Stimulated activated naive B cell treated with anti-CD40 and anti-IgM and Interleukin-4, amounts not matched to agents 10 μg/mL and 1 μg/mL and 100 μg/mL, for 72 hours (primary cell): ENCODE results near the gene DCLRE1A.
"Not testable (repeated sequence)": the region's sequence is repeated elsewhere in the genome, so short reads cannot be mapped to it uniquely, and the experiment has no call there.

ENCODE experiments used
- ATAC-seq, 2 donors: fragments of 150-1000 bp; cut with Tn5 transposase; replicated peaks; 2 replicates each; pipeline ENCODE4 v1.10.0; 2021; ENCODE audit warnings: moderate library complexity in 1 of 2
- DNase-seq: peaks from one replicate; pipeline ENCODE4 v3.0.0; 2021
- H3K27ac Mint-ChIP-seq: one replicate; pipeline ENCODE4 v1.8.0; 2022; ENCODE audit warnings: mild to moderate bottlenecking, mixed read lengths
- H3K27me3 Mint-ChIP-seq, 2 donors: one replicate each; pipeline ENCODE4 v1.8.0; 2022; ENCODE audit warnings: mixed read lengths in 2 of 2
- H3K36me3 Mint-ChIP-seq, 2 donors: one replicate each; pipeline ENCODE4 v1.8.0; 2022; ENCODE audit warnings: mixed read lengths in 2 of 2, mild to moderate bottlenecking in 1 of 2
- H3K4me1 Mint-ChIP-seq, 2 donors: one replicate each; pipeline ENCODE4 v1.8.0; 2022; ENCODE audit warnings: mixed read lengths in 2 of 2, mild to moderate bottlenecking in 1 of 2
- H3K4me3 Mint-ChIP-seq, 2 donors: one replicate each; pipeline ENCODE4 v1.8.0; 2022; ENCODE audit warnings: mild to moderate bottlenecking in 2 of 2, mixed read lengths in 2 of 2, moderate library complexity in 1 of 2
- H3K9me3 Mint-ChIP-seq, 2 donors: one replicate each; pipeline ENCODE4 v1.8.0; 2022; ENCODE audit warnings: mixed read lengths in 2 of 2, mild to moderate bottlenecking in 1 of 2

Gene DCLRE1A

GRCh38 chr10:113846036-113846435 lies 7.8 kb downstream of the DCLRE1A start:
- Mint-ChIP-seq H3K4me3 (no peak overlapping the region), H3K27ac (no peak overlapping the region), H3K27me3 (no peaks in the 10 kb centered on the region), H3K4me1 (peaks cover 7 to 20% of the 10 kb centered on the region in 2 donors), H3K9me3 (no peaks in the 10 kb centered on the region), H3K36me3 (peaks cover 18 to 30% of the 10 kb centered on the region in 2 donors)
- no peak for DNase-seq
- no peak for ATAC-seq

- Mint-ChIP-seq H3K4me3 (no peak overlapping the region), H3K36me3 (peaks cover 27 to 36% of the 10 kb centered on the region in 2 donors), H3K4me1 (peaks cover 7 to 15% of the 10 kb centered on the region in 2 donors), H3K9me3 (no peaks in the 10 kb centered on the region), H3K27ac (no peak overlapping the region), H3K27me3 (no peaks in the 10 kb centered on the region)
- ATAC-seq (no peak), DNase-seq (no peak)
These were observed 9.9 kb downstream of the DCLRE1A start for GRCh38 chr10:113843972-113844485.

GRCh38 chr10:113842171-113842570 lies 11.7 kb downstream of the DCLRE1A start:
- Mint-ChIP-seq H3K27ac (no peak overlapping the region), H3K9me3 (no peaks in the 10 kb centered on the region), H3K4me3 (no peak overlapping the region), H3K27me3 (no peaks in the 10 kb centered on the region), H3K4me1 (peaks cover 4 to 13% of the 10 kb centered on the region in 2 donors), H3K36me3 (peaks cover 23 to 30% of the 10 kb centered on the region in 2 donors)
- no peak for ATAC-seq
- DNase-seq = no peak

GRCh38 chr10:113828567-113828966 lies 25.3 kb downstream of the DCLRE1A start:
- ATAC-seq = peak in 1 of 2 donors; percentile 57
- H3K36me3 Mint-ChIP-seq, H3K27ac Mint-ChIP-seq, H3K27me3 Mint-ChIP-seq, H3K4me1 Mint-ChIP-seq, H3K4me3 Mint-ChIP-seq, H3K9me3 Mint-ChIP-seq, DNase-seq: not testable (repeated sequence)

- no peak for DNase-seq
- H3K27me3 Mint-ChIP-seq = peaks cover 0 to 5% of the 10 kb centered on the region in 2 donors
- peaks cover 3 to 5% of the 10 kb centered on the region in 2 donors for H3K9me3 Mint-ChIP-seq
- H3K27ac Mint-ChIP-seq = no peak overlapping the region
- no peak for ATAC-seq
- H3K4me1 Mint-ChIP-seq = peaks cover 0 to 2% of the 10 kb centered on the region in 2 donors
- H3K4me3 Mint-ChIP-seq = no peak overlapping the region
- no peaks in the 10 kb centered on the region for H3K36me3 Mint-ChIP-seq
These were observed 28.1 kb downstream of the DCLRE1A start for GRCh38 chr10:113825791-113826190.

- Mint-ChIP-seq H3K27me3 (peaks cover 0 to 8% of the 10 kb centered on the region in 2 donors), H3K4me3 (no peak overlapping the region), H3K36me3 (no peaks in the 10 kb centered on the region), H3K9me3 (peaks cover 0 to 5% of the 10 kb centered on the region in 2 donors), H3K4me1 (no peaks in the 10 kb centered on the region), H3K27ac (no peak overlapping the region)
- DNase-seq (no peak), ATAC-seq (no peak)
These were observed 30.5 kb downstream of the DCLRE1A start for GRCh38 chr10:113823389-113823788.

GRCh38 chr10:113822174-113822573 lies 31.7 kb downstream of the DCLRE1A start:
- H3K4me1 Mint-ChIP-seq = no peaks in the 10 kb centered on the region
- peaks cover 0 to 5% of the 10 kb centered on the region in 2 donors for H3K9me3 Mint-ChIP-seq
- no peak for DNase-seq
- ATAC-seq = no peak
- H3K4me3 Mint-ChIP-seq = no peak overlapping the region
- peaks cover 0 to 8% of the 10 kb centered on the region in 2 donors for H3K27me3 Mint-ChIP-seq
- H3K27ac Mint-ChIP-seq = no peak overlapping the region
- H3K36me3 Mint-ChIP-seq = no peaks in the 10 kb centered on the region

- H3K36me3 Mint-ChIP-seq, H3K4me3 Mint-ChIP-seq, H3K27me3 Mint-ChIP-seq, H3K4me1 Mint-ChIP-seq, DNase-seq, H3K27ac Mint-ChIP-seq, ATAC-seq, H3K9me3 Mint-ChIP-seq: not testable (repeated sequence)
These were observed 32.6 kb downstream of the DCLRE1A start for GRCh38 chr10:113821306-113821705.

- no peaks in the 10 kb centered on the region for H3K9me3 Mint-ChIP-seq
- peaks cover 0 to 8% of the 10 kb centered on the region in 2 donors for H3K27me3 Mint-ChIP-seq
- DNase-seq = no peak
- H3K4me1 Mint-ChIP-seq = no peaks in the 10 kb centered on the region
- no peak overlapping the region for H3K27ac Mint-ChIP-seq
- H3K4me3 Mint-ChIP-seq = no peak overlapping the region
- H3K36me3 Mint-ChIP-seq = no peaks in the 10 kb centered on the region
- no peak for ATAC-seq
These were observed 33.4 kb downstream of the DCLRE1A start for GRCh38 chr10:113820507-113820906.

GRCh38 chr10:113819989-113820388 lies 33.9 kb downstream of the DCLRE1A start:
- H3K27ac Mint-ChIP-seq = no peak overlapping the region
- DNase-seq (no peak), ATAC-seq (no peak)
- H3K36me3 Mint-ChIP-seq = no peaks in the 10 kb centered on the region
- H3K4me1 Mint-ChIP-seq = no peaks in the 10 kb centered on the region
- H3K4me3 Mint-ChIP-seq = no peak overlapping the region
- H3K27me3 Mint-ChIP-seq = peaks cover 0 to 8% of the 10 kb centered on the region in 2 donors
- H3K9me3 Mint-ChIP-seq = no peaks in the 10 kb centered on the region

- ATAC-seq, DNase-seq, H3K9me3 Mint-ChIP-seq, H3K4me1 Mint-ChIP-seq, H3K4me3 Mint-ChIP-seq, H3K27ac Mint-ChIP-seq, H3K36me3 Mint-ChIP-seq: not testable (repeated sequence)
- peaks cover 5 to 19% of the 10 kb centered on the region in 2 donors for H3K27me3 Mint-ChIP-seq
These were observed 39.2 kb downstream of the DCLRE1A start for GRCh38 chr10:113814700-113815099.

GRCh38 chr10:113808168-113808567 lies 45.7 kb downstream of the DCLRE1A start:
- peaks cover 4% of the 10 kb centered on the region in 2 donors for H3K4me1 Mint-ChIP-seq
- no peaks in the 10 kb centered on the region for H3K36me3 Mint-ChIP-seq
- no peaks in the 10 kb centered on the region for H3K9me3 Mint-ChIP-seq
- peaks cover 14 to 24% of the 10 kb centered on the region in 2 donors for H3K27me3 Mint-ChIP-seq
- ATAC-seq = no peak
- DNase-seq = no peak
- no peak overlapping the region for H3K27ac Mint-ChIP-seq
- no peak overlapping the region for H3K4me3 Mint-ChIP-seq

- H3K27ac Mint-ChIP-seq = no peak overlapping the region
- no peaks in the 10 kb centered on the region for H3K36me3 Mint-ChIP-seq
- peaks cover 12 to 14% of the 10 kb centered on the region in 2 donors for H3K27me3 Mint-ChIP-seq
- H3K9me3 Mint-ChIP-seq = no peaks in the 10 kb centered on the region
- DNase-seq = no peak
- H3K4me1 Mint-ChIP-seq = peaks cover 8 to 12% of the 10 kb centered on the region in 2 donors
- no peak for ATAC-seq
- no peak overlapping the region for H3K4me3 Mint-ChIP-seq
These were observed 47.4 kb downstream of the DCLRE1A start for GRCh38 chr10:113806503-113806902.

GRCh38 chr10:113802997-113803396 lies 50.9 kb downstream of the DCLRE1A start:
- no peaks in the 10 kb centered on the region for H3K9me3 Mint-ChIP-seq
- peaks cover 0 to 5% of the 10 kb centered on the region in 2 donors for H3K27me3 Mint-ChIP-seq
- H3K36me3 Mint-ChIP-seq = no peaks in the 10 kb centered on the region
- no peak for DNase-seq
- no peak overlapping the region for H3K4me3 Mint-ChIP-seq
- ATAC-seq = peak; percentile 75
- H3K4me1 Mint-ChIP-seq = peaks cover 8 to 18% of the 10 kb centered on the region in 2 donors
- peak overlapping the region; percentile 68 for H3K27ac Mint-ChIP-seq

- Mint-ChIP-seq H3K36me3 (no peaks in the 10 kb centered on the region), H3K27me3 (peaks cover 0 to 3% of the 10 kb centered on the region in 2 donors), H3K9me3 (no peaks in the 10 kb centered on the region), H3K4me3 (no peak overlapping the region), H3K4me1 (peaks cover 8 to 18% of the 10 kb centered on the region in 2 donors), H3K27ac (no peak overlapping the region)
- DNase-seq (no peak), ATAC-seq (no peak)
These were observed 52.3 kb downstream of the DCLRE1A start for GRCh38 chr10:113801569-113801968.
